Measurements from ENCODE around the gene TLE4. TPM values are rescaled to one million over a fixed set of nuclear protein-coding genes. Genes with fewer than 3 reads are reported as not detected.

TLE4 gene
- polyA plus RNA-seq, 1 of the 3 experiments (the other 2 are of a cell fraction) = 40.4 TPM

GRCh38 chr9:79711874-79712273, 140.1 kb downstream of the TLE4 start:
- H3K4me2 ChIP-seq = no peak overlapping the region
- no peaks in the 10 kb centered on the region for H3K27me3 ChIP-seq (ENCODE audit: insufficient read depth)
- no peaks in the 10 kb centered on the region for H3K9me3 ChIP-seq
- H3F3A ChIP-seq (replicated peaks; ENCODE audit: insufficient read depth) = no peaks in the 10 kb centered on the region
- H3K27ac ChIP-seq (ENCODE audit: low read depth in 2 of 2, low read length in 1 of 2) = no peak overlapping the region
- DNase-seq = no peak
- H2AFZ ChIP-seq (ENCODE audit: low read depth) = no peak overlapping the region
- TF ChIP-seq FOSL2 (IDR thresholded peaks at IDR 0.05; ENCODE audit: borderline replicate concordance, low read depth) (no peak), GABPA (IDR thresholded peaks at IDR 0.05; ENCODE audit: low read depth) (no peak), JUND (IDR thresholded peaks at IDR 0.05) (no peak), TCF12 (IDR thresholded peaks at IDR 0.05) (no peak), FOXJ3 (CRISPR knock-in tag; IDR thresholded peaks at IDR 0.05) (no peak), SIN3A (IDR thresholded peaks at IDR 0.05; ENCODE audit: borderline replicate concordance, low read depth, low read length) (no peak), IRF3 (IDR thresholded peaks at IDR 0.05; ENCODE audit: low read depth, low read length) (no peak), MAX (IDR thresholded peaks at IDR 0.05; ENCODE audit: low read depth) (no peak), EZH2phosphoT487 (IDR thresholded peaks at IDR 0.05; ENCODE audit: borderline replicate concordance, low read depth) (no peak), NFIC (IDR thresholded peaks at IDR 0.05; ENCODE audit: borderline replicate concordance) (no peak)
- TF ChIP-seq, protein P1, sequence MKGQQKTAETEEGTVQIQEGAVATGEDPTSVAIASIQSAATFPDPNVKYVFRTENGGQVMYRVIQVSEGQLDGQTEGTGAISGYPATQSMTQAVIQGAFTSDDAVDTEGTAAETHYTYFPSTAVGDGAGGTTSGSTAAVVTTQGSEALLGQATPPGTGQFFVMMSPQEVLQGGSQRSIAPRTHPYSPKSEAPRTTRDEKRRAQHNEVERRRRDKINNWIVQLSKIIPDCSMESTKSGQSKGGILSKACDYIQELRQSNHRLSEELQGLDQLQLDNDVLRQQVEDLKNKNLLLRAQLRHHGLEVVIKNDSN (IDR thresholded peaks at IDR 0.05; ENCODE audit: borderline replicate concordance, low read depth) = no peak
- no peaks in the 10 kb centered on the region for H3K4me1 ChIP-seq (ENCODE audit: control insufficient read depth in 1 of 2, insufficient read depth in 2 of 2, low read depth in 1 of 2, low read length in 1 of 2)
- no peaks in the 10 kb centered on the region for H3K9me2 ChIP-seq
- peaks cover 87 to 93% of the 10 kb centered on the region in 2 experiments for H3K36me3 ChIP-seq (replicated peaks in 1 of 2; ENCODE audit: control insufficient read depth in 1 of 2, insufficient read depth in 2 of 2, low read length in 1 of 2)
- H4K20me1 ChIP-seq (ENCODE audit: insufficient read depth) = no peaks in the 10 kb centered on the region
- POLR2A ChIA-PET = no interaction called here
- peaks cover 6% of the 10 kb centered on the region; the same call in 1 of the 2 replicates for H3K79me2 ChIP-seq (ENCODE audit: insufficient read depth)
- CTCF ChIA-PET = no interaction called here
- H3K4me3 ChIP-seq (ENCODE audit: low read depth in 2 of 2, low read length in 1 of 2) = no peak overlapping the region
- H3K9ac ChIP-seq = no peak overlapping the region

DNA sequence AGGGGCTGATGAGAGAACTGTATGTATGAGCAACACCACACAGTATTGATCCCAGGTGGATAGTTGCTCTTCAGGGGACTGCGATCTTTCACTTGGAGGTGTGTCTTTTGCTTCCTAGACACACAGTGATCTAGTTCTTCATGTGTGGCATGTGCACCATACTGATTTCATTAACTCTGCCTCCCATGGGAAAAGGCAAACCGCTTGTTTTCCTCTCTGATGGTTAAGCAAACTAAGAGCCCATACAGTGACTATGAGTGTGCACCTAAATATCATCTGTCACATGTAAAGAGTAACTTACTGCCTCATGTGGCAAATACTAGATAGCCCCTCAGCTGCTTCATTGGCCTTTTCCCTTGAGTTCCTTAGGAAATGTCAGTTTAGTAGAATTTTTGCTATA, 147.3 kb downstream of the TLE4 start:
- no peaks in the 10 kb centered on the region for H3K9me2 ChIP-seq
- no peak overlapping the region for H3K4me2 ChIP-seq
- ChIA-PET CTCF (no interaction called here), POLR2A (no interaction called here)
- TF ChIP-seq NRF1 (IDR thresholded peaks at IDR 0.05; ENCODE audit: low read depth, low read length) (no peak), TAF1 (IDR thresholded peaks at IDR 0.05; ENCODE audit: borderline replicate concordance, low read depth, low read length) (no peak), MEF2A (IDR thresholded peaks at IDR 0.05; ENCODE audit: borderline replicate concordance, low read depth) (no peak), JUND (IDR thresholded peaks at IDR 0.05) (no peak), MXI1 (IDR thresholded peaks at IDR 0.05; ENCODE audit: low read depth, low read length) (no peak), GATA2 (CRISPR knock-in tag; IDR thresholded peaks at IDR 0.05) (no peak), NFIC (IDR thresholded peaks at IDR 0.05; ENCODE audit: borderline replicate concordance) (no peak), USF2 (IDR thresholded peaks at IDR 0.05; ENCODE audit: borderline replicate concordance, low read depth, low read length) (no peak), FOSL2 (IDR thresholded peaks at IDR 0.05; ENCODE audit: borderline replicate concordance, low read depth) (no peak), TEAD4 (IDR thresholded peaks at IDR 0.05; ENCODE audit: borderline replicate concordance, insufficient read depth) (no peak), PBX3 (IDR thresholded peaks at IDR 0.05) (no peak), RFX5 (IDR thresholded peaks at IDR 0.05; ENCODE audit: low read length) (no peak)
- H3K27me3 ChIP-seq (ENCODE audit: insufficient read depth) = no peaks in the 10 kb centered on the region
- no peaks in the 10 kb centered on the region for H3K4me1 ChIP-seq (ENCODE audit: control insufficient read depth in 1 of 2, insufficient read depth in 2 of 2, low read depth in 1 of 2, low read length in 1 of 2)
- H2AFZ ChIP-seq (ENCODE audit: low read depth) = no peak overlapping the region
- peaks cover 91 to 96% of the 10 kb centered on the region in 2 experiments for H3K36me3 ChIP-seq (replicated peaks in 1 of 2; ENCODE audit: control insufficient read depth in 1 of 2, insufficient read depth in 2 of 2, low read length in 1 of 2)
- no peaks in the 10 kb centered on the region for H4K20me1 ChIP-seq (ENCODE audit: insufficient read depth)
- H3K4me3 ChIP-seq (ENCODE audit: low read depth in 2 of 2, low read length in 1 of 2) = no peak overlapping the region
- WGBS (ENCODE audit: low lambda C conversion rate) = 93% methylated on average over 2 of the region's 2 CpGs
- H3F3A ChIP-seq (replicated peaks; ENCODE audit: insufficient read depth) = no peaks in the 10 kb centered on the region
- no peak for DNase-seq
- no peaks in the 10 kb centered on the region for H3K79me2 ChIP-seq (ENCODE audit: insufficient read depth)
- no peak overlapping the region for H3K9ac ChIP-seq
- H3K27ac ChIP-seq (ENCODE audit: low read depth in 2 of 2, low read length in 1 of 2) = no peak overlapping the region
- H3K9me3 ChIP-seq = no peaks in the 10 kb centered on the region

Measured in SK-N-SH (cell line).